ENCODE results near the gene PMVK.

Gene PMVK

DNA sequence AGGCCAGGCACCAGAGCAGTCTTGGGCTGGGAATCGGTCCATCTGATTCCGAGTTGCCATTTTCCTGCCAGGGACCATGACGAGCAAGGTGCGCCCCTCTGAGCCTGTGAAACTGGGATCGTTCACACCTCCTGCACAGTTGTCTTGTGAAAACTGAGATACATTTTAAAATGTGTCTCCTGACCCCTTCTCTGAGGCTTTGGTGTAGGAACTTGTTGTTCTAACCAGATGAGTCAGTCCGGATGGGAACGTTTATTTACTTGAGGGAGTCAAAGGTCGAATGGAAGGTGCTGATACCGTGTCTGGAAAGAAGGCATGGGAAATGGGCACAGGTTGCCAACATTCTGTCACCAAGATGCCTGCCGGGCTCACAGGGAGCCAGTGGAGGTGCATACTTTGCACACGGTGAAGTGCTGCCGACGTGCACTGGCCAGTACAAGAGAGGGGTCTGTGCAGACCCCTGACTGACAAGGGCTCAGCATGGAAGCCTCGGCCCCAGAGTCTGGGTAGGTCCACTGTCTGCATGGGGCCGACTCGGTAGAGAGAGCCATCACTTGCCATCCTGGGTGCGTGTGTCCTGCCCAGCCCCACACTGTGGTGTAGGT is 59.0 kb downstream of the PMVK start:
- no peak for DNase-seq

DNA sequence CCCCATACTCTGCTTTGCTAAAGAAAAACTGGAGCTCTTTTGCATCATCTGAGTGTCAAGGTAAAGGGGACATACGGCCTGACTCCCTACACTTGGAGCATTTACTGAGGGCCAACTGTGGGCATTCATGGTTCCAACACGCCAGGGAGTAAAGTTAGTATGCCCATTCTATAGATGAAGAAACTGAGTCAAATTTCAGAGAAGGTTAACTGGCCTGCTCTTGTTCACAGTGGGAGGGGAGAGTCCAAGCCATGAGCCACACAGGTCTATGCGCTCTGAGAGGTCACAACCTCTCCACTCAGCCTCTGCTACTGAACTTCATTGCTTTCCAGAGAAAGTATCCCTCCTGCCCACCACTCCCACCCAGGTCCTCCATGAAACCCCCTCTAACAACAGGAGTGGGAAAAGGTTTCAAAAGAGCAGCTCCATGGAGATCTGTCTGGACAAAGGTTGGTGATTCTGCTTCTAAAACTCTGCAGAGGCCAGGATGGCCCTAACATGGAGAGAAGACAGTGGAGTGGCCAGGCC is 59.6 kb downstream of the PMVK start:
- DNase-seq: no peak
